Caki2 (cell line): ENCODE data around the gene PRUNE2. TPM values are rescaled to one million over a fixed set of nuclear protein-coding genes. Genes with fewer than 3 reads are reported as not detected.

Experiments
- DNase-seq: peaks from one replicate; pipeline ENCODE4 v3.0.0-alpha.2; 2015; ENCODE audit warnings: low read depth
- in situ Hi-C: cut with HindIII; loops from 2 replicates; pipeline ENCODE4 v1.10.0; 2016; ENCODE audit warnings: low sequenced_read_pairs, low pct_unique_long_range_greater_than_20kb, mixed read lengths
- total RNA-seq: library from RNA; depleted of rRNA; stranded (reverse); fragments of >200 nt; shearing (Covaris generic); gene quantifications from 2 replicates; pipeline ENCODE4 v1.2.3, GENCODE V29; 2014; ENCODE audit warnings: low replicate concordance

PRUNE2 gene
- total RNA-seq, 1 experiment from 2014 or later, result 6.6 TPM

DNA sequence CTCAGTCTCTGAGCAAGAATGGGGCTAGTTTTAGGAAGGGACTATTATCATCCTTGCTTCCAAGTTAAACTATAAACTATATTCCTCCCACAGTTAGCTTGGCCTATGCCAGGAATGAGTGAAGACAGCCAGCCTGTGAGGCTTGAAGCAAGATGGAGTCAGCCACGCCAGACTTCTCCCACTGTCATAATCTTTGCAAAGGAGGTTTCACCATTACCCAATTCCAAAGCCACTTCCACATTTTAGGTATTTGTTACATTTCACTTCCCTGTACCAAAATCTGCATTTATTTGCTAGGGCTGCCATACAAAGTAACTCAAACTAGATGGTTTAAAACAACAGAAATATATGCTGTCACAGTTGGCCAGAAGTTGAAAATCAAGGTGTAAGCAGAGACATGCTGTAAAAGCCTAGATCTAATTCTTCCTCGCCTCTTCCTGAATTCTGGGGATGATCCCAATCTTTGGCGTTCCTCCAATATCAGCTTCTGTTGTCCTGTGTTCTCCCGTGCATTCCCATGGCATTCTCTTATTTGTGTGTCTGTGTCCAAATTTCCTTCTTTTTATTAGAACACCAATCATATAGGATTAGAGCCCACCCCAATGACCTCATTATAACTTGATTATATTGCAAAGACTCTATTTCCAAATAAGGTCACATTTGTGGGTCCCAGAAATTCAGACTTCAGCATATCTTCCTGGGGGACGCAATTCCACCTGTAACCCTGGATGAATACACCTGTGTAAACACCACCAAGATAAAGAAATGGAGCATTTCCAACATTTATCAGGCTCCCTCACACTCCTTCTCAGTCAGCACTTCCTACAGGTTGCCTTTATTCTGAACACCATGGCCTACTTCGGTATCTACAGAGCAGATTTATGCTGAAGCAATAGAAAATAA is 320.2 kb downstream of the PRUNE2 start:
- DNase-seq, result no peak
- in situ Hi-C loops, result no loop called here

DNA sequence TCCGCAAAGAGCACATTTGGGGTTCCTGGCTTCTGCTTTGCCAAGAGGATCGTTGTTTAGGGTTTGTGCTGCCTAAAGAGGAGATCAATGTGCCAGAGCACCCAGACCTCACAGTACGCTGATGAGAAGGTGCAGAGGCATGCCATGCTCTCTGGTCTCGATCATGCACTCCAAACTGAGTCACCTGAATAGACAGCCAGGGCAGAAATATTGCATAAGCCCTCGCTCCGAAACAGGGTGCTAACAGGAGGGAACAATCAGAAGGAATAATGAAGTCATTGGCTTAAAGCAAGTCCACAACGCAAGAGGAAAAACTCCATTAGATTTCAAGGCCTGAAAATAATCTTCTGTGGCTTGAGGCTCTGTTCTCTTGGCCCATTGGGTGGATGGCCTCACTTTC is 322.7 kb downstream of the PRUNE2 start:
- DNase-seq, result no peak
- in situ Hi-C loops, result no loop called here

DNA sequence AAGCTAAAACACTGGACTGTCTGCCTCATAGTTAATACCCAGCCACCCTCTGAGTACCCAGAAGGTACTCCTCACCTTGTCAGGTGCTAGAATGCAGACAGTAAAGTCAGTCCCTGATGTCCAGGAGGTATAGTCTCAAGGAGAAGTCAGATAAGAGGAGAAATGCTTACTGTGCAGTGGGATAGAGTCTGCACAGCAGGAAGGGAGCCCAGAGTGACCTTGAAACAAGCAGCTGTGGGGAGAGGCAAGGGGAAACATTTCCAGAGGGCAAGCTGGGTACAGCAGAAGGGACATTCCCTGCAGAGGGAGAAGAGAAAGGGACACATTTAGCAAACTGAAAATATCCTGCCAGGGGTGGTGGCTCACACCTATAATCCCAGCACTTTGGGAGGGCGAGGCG is 324.2 kb downstream of the PRUNE2 start:
- in situ Hi-C loops, result no loop called here
- no peak for DNase-seq

DNA sequence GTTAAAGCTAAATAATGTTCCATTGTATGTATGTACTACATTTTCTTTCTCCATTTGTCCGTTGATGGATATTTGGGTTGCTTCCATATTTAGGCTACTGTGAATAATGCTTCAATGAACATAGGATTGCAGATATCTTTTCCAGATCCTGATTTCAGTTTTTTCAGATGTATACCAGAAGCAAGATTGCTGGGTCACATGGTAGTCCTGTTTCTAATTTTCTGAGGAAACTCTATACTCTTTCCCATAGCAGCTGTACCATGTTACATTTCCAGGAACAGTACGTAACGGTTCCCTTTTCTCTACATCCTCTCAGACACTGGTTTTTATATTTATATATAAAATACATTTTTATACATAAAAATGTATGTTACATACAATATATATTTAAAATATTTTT is 325.1 kb downstream of the PRUNE2 start:
- in situ Hi-C loops, result no loop called here
- no peak for DNase-seq

DNA sequence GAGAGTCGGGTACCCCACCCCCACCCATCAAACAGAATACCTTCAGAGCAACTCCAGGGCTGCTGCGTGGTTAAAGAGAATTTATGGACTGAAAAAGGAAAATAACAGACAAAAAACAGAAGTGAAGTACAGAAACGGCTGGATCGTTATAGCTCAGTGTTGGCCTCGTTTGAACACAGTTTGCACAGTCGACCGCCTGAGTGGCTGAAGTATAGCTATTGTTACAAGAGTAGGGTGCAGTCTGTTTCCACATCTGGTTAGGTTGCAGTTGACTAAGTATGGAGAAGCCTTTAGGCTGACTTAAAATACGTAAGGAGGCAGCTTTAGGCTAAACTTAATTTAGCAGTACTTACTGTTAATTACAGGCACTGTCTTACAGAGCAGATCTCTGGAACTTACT is 325.7 kb downstream of the PRUNE2 start:
- in situ Hi-C loops, result no loop called here
- DNase-seq, result no peak

DNA sequence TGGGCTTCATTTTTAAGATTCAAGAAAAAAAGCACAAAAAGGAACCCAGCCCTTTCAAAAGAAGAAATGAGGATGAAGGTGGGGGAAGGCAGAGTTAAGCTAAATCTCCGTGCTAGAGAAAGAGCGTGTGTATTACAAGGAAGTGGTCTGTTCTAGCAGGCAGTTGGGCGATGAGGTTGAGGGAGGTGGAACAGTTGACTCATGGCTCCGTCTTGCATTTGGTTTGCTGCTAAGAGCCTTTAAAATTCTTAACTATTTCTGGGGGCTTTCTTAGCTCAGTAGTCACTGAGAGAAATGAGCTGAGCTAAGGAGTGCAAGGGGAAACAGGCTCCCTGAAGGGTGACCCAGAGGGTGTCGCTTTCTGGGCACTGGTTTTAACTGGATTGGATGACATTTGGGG is 329.6 kb downstream of the PRUNE2 start:
- in situ Hi-C loops, result no loop called here
- peak; percentile 44 for DNase-seq

DNA sequence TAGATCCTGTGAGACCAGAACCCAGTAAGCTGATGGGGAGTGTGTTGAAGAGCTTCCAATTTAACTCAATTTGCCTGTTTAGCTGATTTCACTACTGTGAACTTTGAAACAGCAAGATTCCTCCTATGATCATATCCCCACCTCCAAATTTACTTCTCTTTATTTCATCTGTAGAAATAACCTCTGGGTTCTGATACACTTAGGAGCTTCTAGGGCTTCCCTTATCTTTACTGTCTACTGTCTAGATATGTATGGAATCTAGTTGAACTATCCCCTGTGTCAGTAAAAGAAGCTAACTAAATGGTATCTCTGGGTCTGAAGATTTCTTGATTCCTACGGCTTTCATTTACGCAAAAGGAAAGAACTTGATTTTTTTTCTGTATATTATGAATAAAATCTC is 330.2 kb downstream of the PRUNE2 start:
- in situ Hi-C loops, result no loop called here

DNA sequence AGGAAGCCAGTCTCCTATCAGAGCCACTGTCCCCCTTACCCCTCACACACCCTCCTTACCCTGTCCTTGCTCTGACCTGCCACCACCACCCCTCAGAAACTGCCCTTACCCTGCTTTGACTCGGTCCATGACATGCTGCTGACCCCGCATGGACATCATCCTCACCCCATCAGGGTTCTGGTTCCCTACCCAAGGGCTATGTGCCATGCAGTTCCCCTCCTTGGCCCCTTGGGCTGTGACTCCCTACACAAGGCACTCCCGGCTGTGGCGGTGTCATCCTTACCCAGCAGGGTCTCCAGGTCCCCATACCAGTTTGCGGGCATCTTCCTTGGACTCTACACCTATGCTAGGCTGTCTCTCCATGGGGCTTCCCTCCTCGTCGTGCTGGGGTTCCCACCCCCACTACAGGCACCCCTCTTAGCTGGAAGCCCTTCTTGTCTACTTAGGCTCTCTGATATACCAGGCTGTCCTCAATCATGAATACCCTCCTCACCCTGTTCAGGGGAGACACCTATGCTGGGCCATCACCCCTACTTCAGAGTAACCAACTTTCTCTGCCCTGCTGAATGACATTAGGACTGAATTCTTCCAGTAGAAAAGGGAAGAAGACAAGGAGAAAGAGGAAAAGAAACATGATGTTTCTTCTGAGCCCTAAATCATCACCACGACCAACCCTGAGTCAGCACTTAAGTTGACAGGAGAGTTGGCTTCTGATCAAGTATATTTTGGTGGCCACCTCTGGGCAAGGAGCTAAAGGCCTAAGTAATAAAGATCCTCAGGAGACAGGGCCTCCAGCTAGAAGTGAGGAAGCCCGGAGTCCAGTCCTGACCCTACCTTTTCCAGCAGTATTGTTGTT is 331.8 kb downstream of the PRUNE2 start:
- DNase-seq, result no peak
- in situ Hi-C loops, result no loop called here

More for the DNA sequence above, 330.2 kb downstream of the PRUNE2 start:
- no peak for DNase-seq

DNA sequence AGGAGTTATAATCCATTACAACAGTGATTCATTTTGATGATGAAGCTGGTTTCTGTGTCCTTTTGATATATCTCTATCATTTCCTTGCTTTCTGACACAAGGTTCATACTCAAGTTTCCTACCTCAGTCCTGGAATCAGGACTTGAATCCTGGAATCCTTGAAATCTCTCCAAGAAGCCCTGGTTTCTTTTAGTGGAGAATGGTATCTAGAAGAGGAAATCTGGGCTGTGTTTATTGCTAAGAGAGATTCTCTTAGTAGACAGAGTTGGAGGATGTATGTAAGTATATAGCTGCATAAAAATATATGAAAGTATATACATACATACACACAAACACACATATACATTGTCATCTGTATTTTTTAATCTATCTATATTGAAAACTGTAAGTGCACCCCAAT is 332.5 kb downstream of the PRUNE2 start:
- in situ Hi-C loops, result no loop called here

DNA sequence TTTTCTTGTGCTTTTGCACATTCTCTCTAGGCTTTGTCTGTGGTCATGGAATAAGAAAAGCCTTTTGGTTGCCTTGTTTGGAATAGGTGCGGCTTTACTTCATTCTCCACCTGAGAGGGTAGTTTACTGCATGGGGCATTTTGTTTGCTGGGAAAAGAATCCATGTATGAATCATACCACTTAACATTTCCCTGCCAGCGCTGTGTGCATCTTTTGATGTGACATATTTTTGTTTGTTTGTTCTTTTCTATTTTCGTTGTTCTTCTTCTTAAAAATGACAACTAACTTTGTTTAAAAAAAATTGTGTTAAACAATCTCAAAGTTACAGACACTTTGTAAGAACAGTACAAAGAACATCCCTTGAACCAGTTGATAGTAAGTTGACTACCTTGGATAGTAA is 333.8 kb downstream of the PRUNE2 start:
- DNase-seq, result no peak
- in situ Hi-C loops, result no loop called here

More for the DNA sequence above, 332.5 kb downstream of the PRUNE2 start:
- DNase-seq, result no peak

DNA sequence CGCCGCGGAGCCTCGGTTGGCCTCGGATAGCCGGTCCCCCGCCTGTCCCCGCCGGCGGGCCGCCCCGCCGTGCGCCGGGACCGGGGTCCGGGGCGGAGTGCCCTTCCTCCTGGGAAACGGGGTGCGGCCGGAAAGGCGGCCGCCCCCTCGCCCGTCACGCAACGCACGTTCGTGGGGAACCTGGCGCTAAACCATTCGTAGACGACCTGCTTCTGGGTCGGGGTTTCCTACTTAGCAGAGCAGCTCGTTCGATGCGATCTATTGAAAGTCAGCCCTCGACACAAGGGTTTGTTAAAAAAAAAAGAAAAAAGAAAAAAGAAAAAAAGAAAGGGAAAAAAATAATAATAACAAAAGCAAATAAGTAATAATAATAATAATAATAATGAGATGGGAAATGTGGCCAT is 334.2 kb downstream of the PRUNE2 start:
- DNase-seq, result no peak
- in situ Hi-C loops, result no loop called here

DNA sequence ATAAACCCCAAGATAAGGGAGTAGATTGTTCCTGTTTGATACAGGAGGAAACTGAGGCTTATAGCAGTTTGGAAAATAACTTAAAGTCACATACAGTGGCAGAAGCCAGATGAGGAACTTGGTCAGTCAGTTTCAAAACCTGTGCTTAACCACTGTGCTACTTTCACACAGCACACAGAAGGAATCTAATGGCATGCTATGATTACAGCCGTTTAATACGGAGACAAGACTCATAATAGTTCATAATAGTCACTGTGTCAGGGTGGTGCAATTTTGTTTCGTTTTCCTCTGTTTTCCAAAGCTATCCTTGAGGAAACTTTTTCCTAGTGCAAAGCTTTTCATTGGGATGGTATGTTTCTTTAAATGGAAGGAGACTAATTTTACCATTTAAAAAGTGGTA is 334.6 kb downstream of the PRUNE2 start:
- in situ Hi-C loops, result no loop called here
- no peak for DNase-seq

DNA sequence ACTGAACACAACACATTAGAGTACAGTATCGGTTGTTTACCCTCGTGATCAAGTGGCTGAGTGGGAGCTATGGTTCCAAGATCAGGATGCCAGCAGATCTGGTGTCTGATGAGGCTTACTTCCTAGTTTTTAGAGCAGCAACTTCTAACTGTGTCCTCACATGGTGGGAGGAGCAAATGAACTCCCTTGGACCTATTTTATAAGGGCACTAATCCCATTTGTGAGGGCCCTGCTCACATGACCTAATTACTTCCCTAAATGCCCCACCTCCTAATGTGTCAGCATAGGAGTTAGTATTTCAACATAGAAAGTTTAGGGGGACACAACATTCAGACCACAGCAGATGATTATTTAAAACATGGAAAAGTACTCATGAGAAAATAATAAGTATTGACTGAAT is 335.1 kb downstream of the PRUNE2 start:
- in situ Hi-C loops, result no loop called here
- DNase-seq, result no peak

DNA sequence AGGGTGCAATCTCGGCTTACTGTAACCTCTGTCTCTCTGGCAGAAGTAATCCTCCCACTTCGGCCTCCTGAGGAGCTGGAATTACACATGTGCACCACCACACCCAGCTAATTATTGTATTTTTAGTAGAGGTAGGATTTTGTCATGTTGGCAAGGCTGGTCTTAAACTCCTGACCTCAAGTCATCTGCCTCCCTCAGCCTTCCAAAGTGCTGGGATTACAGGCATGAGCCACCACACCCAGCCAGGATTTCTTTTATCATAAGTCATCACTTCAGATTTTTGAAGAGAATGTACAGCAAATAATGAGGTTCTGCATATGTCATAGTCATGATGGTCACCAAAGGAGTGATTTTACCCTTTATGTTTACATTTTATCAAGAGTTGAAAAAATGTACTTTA is 338.8 kb downstream of the PRUNE2 start:
- no peak for DNase-seq
- in situ Hi-C loops, result no loop called here

DNA sequence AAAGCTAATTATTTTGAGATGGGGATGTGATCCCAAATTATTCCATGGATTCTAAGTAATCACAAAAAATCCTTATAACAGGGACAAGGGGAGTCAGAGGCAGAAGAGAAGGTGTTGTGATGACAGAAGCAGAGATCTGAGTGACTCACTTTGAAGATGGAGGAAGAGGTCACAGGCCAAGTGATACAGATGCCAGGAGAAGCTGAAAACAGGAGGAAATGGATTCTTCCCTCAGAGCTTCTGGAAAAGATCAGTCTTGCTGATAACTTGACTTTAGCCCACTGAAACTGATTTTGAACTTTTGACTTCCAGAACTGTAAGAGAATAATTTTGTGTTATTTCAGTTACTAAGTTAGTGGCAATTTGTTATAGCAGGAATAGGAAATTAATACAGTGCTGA is 341.6 kb downstream of the PRUNE2 start:
- no peak for DNase-seq
- in situ Hi-C loops, result no loop called here

DNA sequence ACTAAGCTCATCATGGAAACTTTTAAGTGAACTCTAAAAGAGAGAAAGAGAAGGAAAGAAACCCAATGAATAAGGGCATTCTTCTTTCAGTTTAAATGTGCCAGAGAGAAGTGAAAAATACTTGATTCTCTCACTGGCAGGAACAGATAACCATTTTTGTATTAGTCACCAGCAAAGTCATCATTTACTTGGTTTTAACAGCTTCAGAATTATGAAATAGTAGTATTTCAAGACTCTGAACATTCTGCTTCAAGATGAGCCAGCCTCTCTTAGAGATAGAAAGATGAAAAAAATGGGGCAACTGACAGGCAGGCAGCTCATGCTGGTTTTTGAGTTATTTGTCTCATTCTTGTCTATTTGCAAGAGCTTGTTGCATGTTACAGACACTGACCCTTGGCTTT is 343.4 kb downstream of the PRUNE2 start:
- in situ Hi-C loops, result no loop called here
- DNase-seq, result no peak

DNA sequence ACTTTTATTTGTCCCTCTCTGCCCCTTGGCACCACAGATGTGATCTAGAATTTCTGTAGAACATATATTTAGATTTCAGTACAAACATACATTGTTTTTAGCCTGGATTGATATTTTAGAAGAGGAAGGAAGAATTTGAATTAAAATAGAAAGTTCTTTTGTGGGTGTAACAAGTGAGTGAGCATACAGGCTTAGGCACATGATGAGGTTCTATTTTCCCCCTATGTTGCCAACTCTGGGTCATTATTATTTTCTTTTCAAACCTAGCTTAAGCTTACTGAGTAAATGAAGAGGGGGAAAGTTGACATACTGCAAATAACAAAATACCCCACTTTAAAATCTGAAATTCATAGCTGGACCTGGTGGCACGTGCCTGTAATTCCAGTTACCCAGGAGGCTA is 344.0 kb downstream of the PRUNE2 start:
- in situ Hi-C loops, result no loop called here
- DNase-seq, result no peak
